AG04450 (cell line): ENCODE data around the gene REP15. TPM values are rescaled to one million over a fixed set of nuclear protein-coding genes. Genes with fewer than 3 reads are reported as not detected.

Source experiments
- CTCF ChIA-PET: fragments of 300-600, 350-600 bp; formaldehyde crosslinking; extraction: SDS; loops from one replicate; lab custom pipeline; 2022; ENCODE audit warnings: antibody characterized with exemption, inconsistent platforms; lab: Charles Lee
- POLR2A ChIA-PET: fragments of 350-600 bp; formaldehyde crosslinking; extraction: SDS; loops from one replicate; lab custom pipeline; 2021; ENCODE audit warnings: antibody characterized with exemption, inconsistent platforms; lab: Yijun Ruan, JAX
- DNase-seq: peaks from one replicate; pipeline ENCODE4 v3.0.0-alpha.2; 2011; ENCODE audit warnings: low read depth, low spot score
- H3K27ac ChIP-seq: one replicate; pipeline ENCODE4 v1.5.1; 2012; ENCODE audit warnings: low read depth, low read length, control low read depth
- H3K27me3 ChIP-seq: one replicate; pipeline ENCODE4 v1.6.0; 2012; ENCODE audit warnings: low read length; ENCODE audit not compliant: control insufficient read depth, insufficient read depth
- H3K4me3 ChIP-seq: 2 replicates; pipeline ENCODE4 v1.5.1; 2011; ENCODE audit warnings: mild to moderate bottlenecking, low read depth, low read length, control low read depth
- H3K9me3 ChIP-seq: 2 replicates; pipeline ENCODE4 v1.5.1; 2012; ENCODE audit warnings: low read length; ENCODE audit not compliant: control insufficient read depth, insufficient read depth
- CTCF ChIP-seq: IDR thresholded peaks from 2 replicates; pipeline ENCODE4 v1.5.1; 2011; ENCODE audit warnings: low read depth, low read length, control low read depth, inconsistent platforms
- polyA plus RNA-seq: library from polyadenylated mRNA; depleted of rRNA; stranded (reverse); fragments of >200 nt; gene quantifications from 2 replicates; pipeline ENCODE4 v1.2.3, GENCODE V29; 2011

The REP15 gene
- polyA plus RNA-seq, 1 experiment: 0.78 TPM

- ChIA-PET POLR2A (no interaction called here), CTCF (no interaction called here)
- no peaks in the 10 kb centered on the region for H3K27me3 ChIP-seq
- no peak overlapping the region for H3K4me3 ChIP-seq
- DNase-seq: no peak
- no peak for TF ChIP-seq CTCF
- H3K9me3 ChIP-seq: no peaks in the 10 kb centered on the region
- H3K27ac ChIP-seq: no peak overlapping the region
Observed at GRCh38 chr12:27657296-27657695, 39.0 kb upstream of the REP15 start.

GRCh38 chr12:27665704-27666103, 30.5 kb upstream of the REP15 start:
- CTCF ChIA-PET: no interaction called here
- Histone ChIP-seq H3K27me3 (no peaks in the 10 kb centered on the region), H3K9me3 (no peaks in the 10 kb centered on the region), H3K4me3 (no peak overlapping the region), H3K27ac (no peak overlapping the region)
- no peak for DNase-seq
- TF ChIP-seq CTCF: no peak
- POLR2A ChIA-PET: no interaction called here

- CTCF ChIA-PET: no interaction called here
- no peak overlapping the region for H3K27ac ChIP-seq
- H3K27me3 ChIP-seq: no peaks in the 10 kb centered on the region
- DNase-seq: no peak
- no peak for TF ChIP-seq CTCF
- no peak overlapping the region for H3K4me3 ChIP-seq
- POLR2A ChIA-PET: no interaction called here
- no peaks in the 10 kb centered on the region for H3K9me3 ChIP-seq
Observed at GRCh38 chr12:27666510-27666909, 29.7 kb upstream of the REP15 start.

GRCh38 chr12:27667540-27667939, 28.7 kb upstream of the REP15 start:
- DNase-seq: no peak
- TF ChIP-seq CTCF: no peak
- CTCF ChIA-PET: no interaction called here
- H3K9me3 ChIP-seq: no peaks in the 10 kb centered on the region
- POLR2A ChIA-PET: interaction anchor here (0.6 kb wide), 1 partner anchor 92 kb away, joined by 6 read pairs; no protein-coding TSS in a partner anchor
- no peaks in the 10 kb centered on the region for H3K27me3 ChIP-seq
- H3K27ac ChIP-seq: no peak overlapping the region
- H3K4me3 ChIP-seq: no peak overlapping the region

- no peaks in the 10 kb centered on the region for H3K9me3 ChIP-seq
- H3K27me3 ChIP-seq: no peaks in the 10 kb centered on the region
- DNase-seq: no peak
- ChIA-PET POLR2A (no interaction called here), CTCF (interaction anchor here (1.6 to 1.7 kb wide), 2 partner anchors 19 to 247 kb away, joined by 4 to 6 read pairs; no protein-coding TSS in a partner anchor)
- H3K4me3 ChIP-seq: no peak overlapping the region
- no peak for TF ChIP-seq CTCF
- H3K27ac ChIP-seq: no peak overlapping the region
Observed at GRCh38 chr12:27672051-27672450, 24.2 kb upstream of the REP15 start.
